Hepatic stellate cell (primary cell): ENCODE data around the gene GRK2.

ENCODE experiments used
- DNase-seq: peaks from one replicate; pipeline ENCODE4 v3.0.0; 2011; ENCODE audit warnings: low spot score

The GRK2 gene

GRCh38 chr11:67301313-67301921, 35.1 kb downstream of the GRK2 start:
- DNase-seq = no peak

DNA sequence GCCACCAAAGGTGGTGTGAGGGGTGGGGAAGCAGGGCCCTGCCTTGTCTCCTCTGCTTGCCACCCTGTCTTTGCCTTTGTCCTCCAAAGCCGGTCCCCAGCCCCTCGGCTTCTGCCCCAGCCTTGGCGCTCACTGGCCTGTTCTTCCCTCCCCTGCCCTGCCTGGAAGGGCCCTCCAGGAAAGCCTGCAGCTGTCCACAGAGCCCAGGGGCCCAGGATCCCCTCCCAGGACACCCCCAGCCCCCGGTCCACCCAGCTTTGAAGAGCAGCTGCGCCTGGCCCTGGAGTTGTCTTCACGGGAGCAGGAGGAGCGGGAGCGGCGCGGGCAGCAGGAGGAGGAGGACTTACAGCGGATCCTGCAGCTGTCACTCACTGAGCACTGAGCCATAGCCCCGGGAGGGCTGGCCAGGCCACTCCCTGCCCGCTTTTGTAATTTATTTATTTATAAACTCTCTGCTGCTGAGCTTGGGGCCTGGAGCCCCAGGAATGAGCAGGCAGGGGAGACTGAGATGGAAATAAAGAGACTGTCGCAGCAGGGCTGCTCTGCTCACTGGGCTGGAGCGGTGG, 35.8 kb downstream of the GRK2 start:
- DNase-seq = no peak

DNA sequence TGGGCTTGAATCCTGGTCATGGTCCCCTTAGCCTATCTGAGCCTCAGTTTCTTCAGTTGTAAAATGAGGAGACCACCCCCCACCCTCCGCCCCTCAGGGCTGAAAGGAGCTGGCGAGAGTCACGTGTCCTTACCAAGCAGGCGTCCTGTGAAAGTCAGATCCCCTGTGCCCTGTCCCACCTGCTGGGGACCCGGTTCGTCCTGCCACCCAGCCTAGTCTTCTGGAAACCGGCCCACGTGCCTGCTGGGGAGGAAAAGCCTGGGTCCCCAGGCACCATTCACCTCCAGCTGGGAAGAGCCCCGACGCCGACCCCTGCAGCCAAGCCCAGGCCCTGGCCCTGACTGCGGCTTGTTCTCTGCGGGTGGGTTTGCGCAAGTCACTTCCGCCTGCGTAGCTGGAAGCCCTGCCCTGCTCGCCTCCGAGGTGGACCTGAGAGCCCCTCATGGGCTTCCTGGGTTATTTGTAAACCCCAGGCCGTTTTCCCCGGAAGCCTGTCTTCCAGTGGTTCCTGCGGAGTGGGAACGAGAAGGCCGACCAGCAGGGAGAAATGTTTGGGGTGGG, 36.4 kb downstream of the GRK2 start:
- DNase-seq = no peak

GRCh38 chr11:67303132-67303834, 37.0 kb downstream of the GRK2 start, which contains the start of gene SSH3:
SSH3 (plus strand) TSS chr11:67303530; CDS start chr11:67303626, 96 bp downstream.
- DNase-seq = peak; percentile 67

DNA sequence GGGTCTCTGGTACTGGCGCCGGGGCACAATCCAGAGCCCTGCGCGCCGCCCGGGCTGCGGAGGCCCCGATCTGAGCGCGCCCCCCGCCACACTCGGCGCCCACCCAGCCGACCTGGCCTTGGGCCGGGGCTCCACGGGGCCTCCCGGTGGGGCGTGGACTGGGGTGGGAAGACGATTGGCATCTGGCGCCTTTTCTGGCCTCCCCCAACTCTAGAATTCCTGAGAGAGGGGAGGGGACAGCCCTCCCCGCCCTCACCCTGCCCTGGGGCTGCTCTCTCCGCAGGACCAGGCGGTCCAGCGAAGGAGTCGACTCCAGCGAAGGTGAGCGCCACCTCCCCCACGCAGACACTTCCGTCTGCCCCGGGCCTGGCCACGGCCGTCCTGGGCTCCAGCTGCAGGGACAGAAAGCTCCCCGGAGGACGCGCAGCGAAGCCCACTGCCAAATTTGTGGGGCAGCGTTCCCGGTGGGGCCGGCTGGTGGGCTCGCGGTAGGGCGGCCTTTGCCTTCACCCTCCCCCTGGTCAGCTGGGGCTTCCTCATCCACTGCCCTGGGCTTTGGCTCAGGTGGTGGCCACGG, 37.6 kb downstream of the GRK2 start:
- no peak for DNase-seq

- no peak for DNase-seq
Measured at GRCh38 chr11:67304511-67305113, 38.3 kb downstream of the GRK2 start.

GRCh38 chr11:67306769-67307544, 40.7 kb downstream of the GRK2 start:
- DNase-seq = no peak

GRCh38 chr11:67307545-67308001, 41.3 kb downstream of the GRK2 start:
- DNase-seq = no peak

GRCh38 chr11:67308031-67308866, 42.0 kb downstream of the GRK2 start:
- no peak for DNase-seq

DNA sequence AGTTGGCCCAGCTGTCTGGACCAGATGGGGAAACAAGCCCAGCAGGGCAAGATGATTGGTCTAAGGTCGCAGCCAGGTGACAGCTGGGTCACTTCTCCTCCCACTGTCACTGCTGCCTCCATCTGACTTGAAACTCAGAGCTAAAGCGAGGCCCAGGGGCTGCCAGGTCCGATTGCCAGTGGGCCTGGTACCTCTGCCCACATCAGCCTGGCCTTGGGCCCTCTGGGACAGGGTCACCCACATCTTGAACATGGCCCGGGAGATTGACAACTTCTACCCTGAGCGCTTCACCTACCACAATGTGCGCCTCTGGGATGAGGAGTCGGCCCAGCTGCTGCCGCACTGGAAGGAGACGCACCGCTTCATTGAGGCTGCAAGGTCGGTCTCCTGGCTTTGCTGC, 42.9 kb downstream of the GRK2 start:
- no peak for DNase-seq

GRCh38 chr11:67309661-67310061, 43.4 kb downstream of the GRK2 start:
- no peak for DNase-seq

DNA sequence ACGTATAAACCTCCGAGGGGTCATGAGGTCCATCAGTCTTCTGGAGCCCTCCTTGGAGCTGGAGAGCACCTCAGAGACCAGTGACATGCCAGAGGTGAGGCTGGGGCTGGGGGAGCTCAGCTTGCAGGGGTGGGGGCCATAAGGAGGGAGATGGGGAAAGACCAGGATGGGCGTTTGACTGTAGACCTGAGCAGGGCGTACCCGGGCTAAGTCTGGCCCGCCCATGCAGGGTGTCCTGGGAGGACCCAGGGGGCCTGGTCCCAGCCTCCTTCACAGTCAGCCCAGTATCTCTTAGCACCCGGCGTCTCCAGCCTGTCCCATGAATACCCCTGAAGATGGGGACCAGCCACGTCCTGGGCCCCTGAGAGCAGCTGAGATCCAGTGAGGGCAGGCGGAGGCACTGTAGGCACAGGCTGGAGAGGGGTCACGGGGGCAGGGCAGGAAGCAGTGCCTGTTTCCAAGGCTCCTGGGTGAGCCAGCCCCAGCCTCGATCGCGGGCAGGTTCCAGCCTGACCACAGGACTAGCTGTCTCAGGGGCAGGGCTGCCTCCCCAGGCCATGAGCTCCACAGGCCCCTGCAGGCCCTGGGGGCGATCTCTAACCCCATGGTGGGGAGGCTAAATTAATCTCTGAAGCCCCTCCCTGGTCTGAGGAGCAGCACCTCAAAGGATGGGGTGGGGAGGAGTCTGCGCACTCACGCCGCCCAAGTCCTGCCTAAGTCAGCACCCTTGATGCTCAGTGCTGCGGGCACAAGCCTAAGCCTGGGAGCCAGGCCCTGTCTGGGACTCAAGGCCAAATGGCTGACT, 44.2 kb downstream of the GRK2 start:
- DNase-seq = no peak

DNA sequence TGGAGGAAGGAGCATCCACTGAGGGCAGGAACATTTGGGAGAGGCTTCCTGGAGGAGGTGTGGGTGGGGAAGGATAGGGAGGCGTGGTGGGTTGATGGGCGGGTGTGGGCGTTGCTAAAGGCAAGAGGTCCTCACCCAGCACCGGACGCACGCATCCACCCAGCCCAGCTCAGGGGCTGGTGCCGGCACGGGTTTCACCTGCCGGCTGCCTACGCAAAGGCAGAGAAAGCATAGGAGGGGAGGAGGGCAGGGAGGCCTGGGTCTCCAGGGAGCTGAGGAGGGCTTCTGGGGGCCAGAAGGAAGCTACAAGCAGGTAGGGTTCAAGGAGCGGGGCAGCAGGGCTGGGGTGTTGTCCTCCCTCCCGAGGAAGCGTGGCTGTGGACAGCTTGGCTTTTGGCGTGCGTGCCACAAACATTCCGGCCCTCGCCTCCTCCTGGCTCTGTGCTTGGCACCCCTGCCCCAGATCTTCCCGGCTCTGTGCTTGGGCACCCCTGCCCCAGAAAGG, 44.8 kb downstream of the GRK2 start:
- DNase-seq = no peak

DNA sequence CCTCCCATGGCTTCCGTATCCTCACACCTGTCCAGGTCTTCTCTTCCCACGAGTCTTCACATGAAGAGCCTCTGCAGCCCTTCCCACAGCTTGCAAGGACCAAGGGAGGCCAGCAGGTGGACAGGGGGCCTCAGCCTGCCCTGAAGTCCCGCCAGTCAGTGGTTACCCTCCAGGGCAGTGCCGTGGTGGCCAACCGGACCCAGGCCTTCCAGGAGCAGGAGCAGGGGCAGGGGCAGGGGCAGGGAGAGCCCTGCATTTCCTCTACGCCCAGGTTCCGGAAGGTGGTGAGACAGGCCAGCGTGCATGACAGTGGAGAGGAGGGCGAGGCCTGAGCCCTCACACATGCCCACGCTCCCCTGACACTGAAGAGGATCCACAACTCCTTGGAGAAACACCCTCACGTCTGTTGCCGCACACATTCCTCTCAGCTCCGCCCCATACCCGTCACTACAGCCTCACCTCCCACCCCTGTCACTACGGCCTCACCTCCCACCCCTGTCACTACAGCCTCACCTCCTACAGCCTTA, 45.3 kb downstream of the GRK2 start:
- no peak for DNase-seq

DNA sequence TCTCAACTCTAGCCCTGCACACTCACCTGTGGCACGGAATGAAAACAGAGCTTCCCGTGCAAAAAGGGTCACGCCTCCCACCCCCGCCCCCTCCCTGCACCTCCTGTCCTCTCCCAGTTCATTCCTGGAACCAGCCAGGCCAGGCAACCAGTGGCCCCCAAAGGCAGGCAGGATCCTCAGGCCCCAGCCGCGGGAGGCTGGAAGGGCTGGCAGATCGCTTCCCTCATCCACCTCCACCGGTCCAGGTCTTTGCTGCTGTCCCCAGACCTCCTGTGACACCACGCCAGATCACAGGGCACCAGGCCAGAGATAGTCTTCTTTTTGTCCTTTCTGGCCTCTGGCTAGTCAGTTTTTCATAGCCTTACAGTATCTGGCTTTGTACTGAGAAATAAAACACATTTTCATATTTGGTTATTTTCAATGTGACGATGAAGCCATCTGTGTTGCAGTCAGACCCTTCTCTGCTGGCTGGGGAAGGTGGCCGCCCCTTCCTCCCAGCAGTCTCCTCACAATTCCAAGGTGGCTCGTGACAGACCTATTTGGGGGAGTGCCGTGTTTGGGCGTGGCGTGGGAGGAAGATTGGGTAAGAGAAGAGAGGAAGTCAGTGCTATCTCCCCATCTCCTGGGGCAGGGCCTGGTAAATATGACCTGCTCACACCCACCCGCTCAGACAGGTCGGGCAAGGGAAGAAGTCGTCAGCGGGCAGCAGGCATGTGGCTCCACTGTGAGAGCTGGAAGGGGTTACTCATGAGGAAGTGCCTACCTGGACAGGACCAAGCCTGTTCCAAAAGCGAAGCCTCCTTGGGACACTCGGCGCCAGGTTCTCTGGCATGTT, 46.1 kb downstream of the GRK2 start:
- no peak for DNase-seq

DNA sequence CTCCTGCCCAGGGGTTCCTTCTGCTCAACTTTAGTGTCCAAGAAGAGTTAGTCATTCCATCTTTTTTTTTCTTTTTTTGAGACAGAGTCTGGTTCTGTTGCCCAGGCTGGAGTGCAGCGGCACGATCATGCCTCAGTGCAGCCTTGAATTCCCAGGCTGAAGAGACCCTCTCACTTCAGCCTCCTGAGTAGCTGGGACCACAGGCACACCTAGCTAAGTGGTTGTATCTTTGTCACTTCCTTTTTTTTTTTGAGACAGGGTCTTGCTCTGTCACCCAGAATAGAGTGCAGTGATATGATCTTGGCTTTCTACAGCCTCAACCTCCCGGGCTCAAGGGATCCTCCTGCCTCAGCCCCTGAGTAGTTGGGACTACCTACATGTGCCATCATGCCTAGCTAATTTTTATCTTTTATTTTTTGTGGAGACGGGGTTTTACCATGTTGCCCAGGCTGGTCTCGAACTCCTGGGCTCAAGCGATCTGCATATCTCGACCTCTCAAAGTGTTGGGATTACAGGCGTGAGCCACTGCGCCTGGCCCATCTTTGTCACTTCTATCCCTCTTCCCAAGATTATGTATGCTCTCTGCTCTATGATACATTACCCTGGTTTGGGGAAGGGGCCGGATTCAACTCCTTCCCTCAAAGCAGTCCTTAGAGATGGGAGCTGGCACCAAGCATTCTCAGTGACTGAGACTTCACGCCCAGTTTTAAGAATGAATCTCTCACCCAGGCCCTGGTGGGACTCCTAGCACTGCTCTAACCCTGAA, 47.0 kb downstream of the GRK2 start:
- no peak for DNase-seq

DNA sequence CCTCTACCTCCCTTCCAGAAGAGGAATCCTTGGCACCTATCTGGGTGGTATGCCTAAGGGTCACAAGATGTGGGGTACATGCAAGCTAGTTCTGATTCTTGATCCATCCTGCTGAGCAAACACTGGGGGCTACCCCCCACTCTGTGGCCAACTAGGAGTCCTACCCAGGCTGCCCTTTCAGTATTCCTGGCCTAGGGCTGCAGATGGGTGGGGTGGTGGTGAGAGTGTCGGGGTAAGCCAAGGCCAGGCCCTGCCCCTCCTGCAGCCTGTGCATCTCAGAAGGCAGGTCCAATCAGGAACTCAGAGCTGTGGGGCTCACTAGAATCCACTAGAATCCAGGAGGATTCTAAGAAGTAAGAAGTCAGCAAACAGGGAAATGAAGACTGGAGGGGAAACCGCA, 47.9 kb downstream of the GRK2 start:
- no peak for DNase-seq
